Stomach (tissue), 4 donors: ENCODE measurements around the gene CHD6.

ENCODE experiments used
- CTCF ChIP-seq, 7 experiments: fragments of 450-650 bp in 4 of 7; fragments of 200-600 bp in 3 of 7; sonication (generic) in 3 of 7; IDR thresholded peaks; one replicate each; pipeline ENCODE4 v1.5.1; 2016 to 2019; ENCODE audit warnings: antibody characterized with exemption in 7 of 7, control low read depth in 2 of 7, mild to moderate bottlenecking in 1 of 7
- POLR2A ChIP-seq, 4 donors: fragments of 450-650 bp; IDR thresholded peaks; one replicate each; pipeline ENCODE4 v1.6.1; 2016; ENCODE audit warnings: antibody characterized with exemption in 4 of 4, control low read depth in 2 of 4, mild to moderate bottlenecking in 1 of 4, moderate library complexity in 1 of 4

GRCh38 chr20:41532935-41533334 is 85.2 kb downstream of the CHD6 start:
- TF ChIP-seq CTCF (IDR thresholded peaks at IDR 0.05) (no peak), POLR2A (IDR thresholded peaks at IDR 0.05) (no peak)
